Effector CD4-positive, alpha-beta T cell (primary cell): ENCODE data around the gene SUCO.
"Not testable (repeated sequence)": the region's sequence is repeated elsewhere in the genome, so short reads cannot be mapped to it uniquely, and the experiment has no call there.

Source experiments
- DNase-seq: peaks from one replicate; pipeline ENCODE4 v3.0.0-alpha.2; 2020
- total RNA-seq: gene quantifications from one replicate; lab custom pipeline; 2026; lab: John Stamatoyannopoulos, UW

The SUCO gene
- total RNA-seq, result 186 reads per million, percentile 91 among the genes with 10 or more reads in this experiment

- peak; percentile 99 for DNase-seq
These were observed at the start of gene SUCO for GRCh38 chr1:172532700-172533512. Gene SUCO (plus strand): TSS chr1:172533150. CDS start chr1:172533436, 286 bp downstream.

GRCh38 chr1:172483448-172483847, 49.5 kb upstream of the SUCO start:
- DNase-seq, result no peak

GRCh38 chr1:172484252-172484651, 48.7 kb upstream of the SUCO start:
- DNase-seq, result no peak

- DNase-seq, result no peak
These were observed 47.3 kb upstream of the SUCO start for GRCh38 chr1:172485626-172486025.

GRCh38 chr1:172486805-172487454, 46.0 kb upstream of the SUCO start:
- DNase-seq, result no peak

- DNase-seq, result no peak
These were observed 45.4 kb upstream of the SUCO start for GRCh38 chr1:172487550-172487949.

- DNase-seq, result no peak
These were observed 44.6 kb upstream of the SUCO start for GRCh38 chr1:172488393-172488792.

- DNase-seq, result no peak
These were observed 43.1 kb upstream of the SUCO start for GRCh38 chr1:172489847-172490246.

GRCh38 chr1:172492421-172492820, 40.5 kb upstream of the SUCO start:
- DNase-seq, result no peak

GRCh38 chr1:172494166-172494565, 38.8 kb upstream of the SUCO start:
- DNase-seq, result no peak

- DNase-seq, result not testable (repeated sequence)
These were observed 36.8 kb upstream of the SUCO start for GRCh38 chr1:172496127-172496526.

- DNase-seq, result no peak
These were observed 36.3 kb upstream of the SUCO start for GRCh38 chr1:172496678-172497077.

- no peak for DNase-seq
These were observed 35.7 kb upstream of the SUCO start for GRCh38 chr1:172497230-172497629.

- no peak for DNase-seq
These were observed 34.1 kb upstream of the SUCO start for GRCh38 chr1:172498857-172499256.

- DNase-seq, result no peak
These were observed 33.3 kb upstream of the SUCO start for GRCh38 chr1:172499636-172500141.

GRCh38 chr1:172500207-172500606, 32.7 kb upstream of the SUCO start:
- no peak for DNase-seq

- no peak for DNase-seq
These were observed 25.2 kb upstream of the SUCO start for GRCh38 chr1:172507741-172508140.

GRCh38 chr1:172510479-172510878, 22.5 kb upstream of the SUCO start:
- DNase-seq, result no peak

GRCh38 chr1:172512591-172512990, 20.4 kb upstream of the SUCO start:
- no peak for DNase-seq

GRCh38 chr1:172513479-172513878, 19.5 kb upstream of the SUCO start:
- no peak for DNase-seq

- no peak for DNase-seq
These were observed 18.8 kb upstream of the SUCO start for GRCh38 chr1:172514108-172514507.

- DNase-seq, result no peak
These were observed 17.5 kb upstream of the SUCO start for GRCh38 chr1:172515436-172515835.

- no peak for DNase-seq
These were observed 17.0 kb upstream of the SUCO start for GRCh38 chr1:172515927-172516326.

- no peak for DNase-seq
These were observed 15.9 kb upstream of the SUCO start for GRCh38 chr1:172517081-172517480.
